HG03378 (cell line): Measurements from ENCODE around the gene HOOK1.

Experiments used
- ATAC-seq: cut with Tn5 transposase; IDR thresholded peaks from one replicate; pipeline ENCODE4 v1.9.1; 2021; ENCODE audit warnings: mild to moderate bottlenecking, moderate library complexity; ENCODE audit not compliant: unreplicated experiment

The HOOK1 gene

GRCh38 chr1:59814901-59815825, at the start of gene HOOK1:
Gene HOOK1 (plus strand): TSS chr1:59814949. CDS start chr1:59815118, 169 bp downstream.
- ATAC-seq, result peak; percentile 1

DNA sequence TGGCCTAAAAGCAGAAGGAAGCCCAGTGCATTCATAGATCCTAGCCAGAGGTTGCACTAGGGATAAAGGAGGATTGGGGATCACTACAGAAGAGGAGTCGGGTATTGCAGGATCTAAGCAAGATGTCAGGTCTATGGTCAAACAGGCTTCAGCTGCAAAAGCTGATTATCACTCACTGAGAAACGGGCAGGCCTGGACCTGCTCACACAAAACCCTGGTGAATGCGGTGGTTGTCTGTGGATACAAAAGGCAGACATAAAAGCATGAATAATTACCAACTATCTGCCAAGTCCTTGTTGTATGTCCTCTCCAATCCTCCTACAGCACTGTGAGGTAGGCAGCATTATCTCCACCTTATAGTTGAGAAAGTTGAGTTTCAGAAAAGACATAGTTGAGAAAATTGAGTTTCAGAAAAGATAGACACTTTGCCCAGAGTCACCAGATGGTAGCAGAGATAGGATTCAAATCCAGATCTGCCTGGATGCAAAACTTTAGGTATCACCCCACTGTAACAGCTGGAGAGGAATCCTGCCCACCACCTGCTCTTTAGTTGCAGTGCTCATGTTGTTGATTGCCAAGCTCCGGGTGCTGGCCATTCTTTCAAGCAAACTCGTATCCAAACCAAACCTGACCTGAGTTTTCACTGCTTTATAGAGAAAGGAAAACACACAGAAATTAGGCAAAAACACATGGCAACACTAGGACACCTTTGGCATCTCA, 49.6 kb upstream of the HOOK1 start:
- ATAC-seq, result no peak

DNA sequence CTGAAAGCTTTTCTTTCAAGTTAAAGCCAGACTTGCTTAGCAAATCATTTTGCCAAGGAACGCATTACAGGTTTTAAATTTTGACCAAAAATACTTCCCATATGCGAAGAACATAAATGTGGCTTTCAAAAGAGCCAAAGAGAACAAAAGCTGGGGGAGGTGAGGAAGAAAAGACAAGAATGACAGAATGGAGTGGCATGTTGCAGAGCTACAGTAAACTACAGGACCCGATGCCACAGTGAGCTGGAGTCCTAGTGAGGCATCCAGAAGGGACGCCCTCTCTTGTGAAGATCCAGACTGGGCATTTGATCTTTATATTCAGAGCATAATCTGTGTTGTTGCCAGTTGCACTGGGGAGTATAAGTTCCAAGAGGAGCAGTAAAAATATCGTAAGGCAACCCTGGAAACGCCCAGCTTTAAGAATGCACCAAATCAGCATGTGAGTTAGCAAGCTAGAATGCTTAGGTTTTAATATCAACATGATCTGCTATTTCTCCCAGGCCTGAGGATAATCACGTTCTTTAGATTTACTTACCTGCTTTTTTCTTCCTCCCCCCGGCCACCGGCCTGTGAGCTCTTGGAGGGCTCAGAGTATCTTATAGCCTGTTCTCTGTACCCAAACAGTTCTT, 48.4 kb upstream of the HOOK1 start:
- no peak for ATAC-seq

- ATAC-seq, result no peak
Observed at GRCh38 chr1:59767119-59767518, 47.6 kb upstream of the HOOK1 start.

DNA sequence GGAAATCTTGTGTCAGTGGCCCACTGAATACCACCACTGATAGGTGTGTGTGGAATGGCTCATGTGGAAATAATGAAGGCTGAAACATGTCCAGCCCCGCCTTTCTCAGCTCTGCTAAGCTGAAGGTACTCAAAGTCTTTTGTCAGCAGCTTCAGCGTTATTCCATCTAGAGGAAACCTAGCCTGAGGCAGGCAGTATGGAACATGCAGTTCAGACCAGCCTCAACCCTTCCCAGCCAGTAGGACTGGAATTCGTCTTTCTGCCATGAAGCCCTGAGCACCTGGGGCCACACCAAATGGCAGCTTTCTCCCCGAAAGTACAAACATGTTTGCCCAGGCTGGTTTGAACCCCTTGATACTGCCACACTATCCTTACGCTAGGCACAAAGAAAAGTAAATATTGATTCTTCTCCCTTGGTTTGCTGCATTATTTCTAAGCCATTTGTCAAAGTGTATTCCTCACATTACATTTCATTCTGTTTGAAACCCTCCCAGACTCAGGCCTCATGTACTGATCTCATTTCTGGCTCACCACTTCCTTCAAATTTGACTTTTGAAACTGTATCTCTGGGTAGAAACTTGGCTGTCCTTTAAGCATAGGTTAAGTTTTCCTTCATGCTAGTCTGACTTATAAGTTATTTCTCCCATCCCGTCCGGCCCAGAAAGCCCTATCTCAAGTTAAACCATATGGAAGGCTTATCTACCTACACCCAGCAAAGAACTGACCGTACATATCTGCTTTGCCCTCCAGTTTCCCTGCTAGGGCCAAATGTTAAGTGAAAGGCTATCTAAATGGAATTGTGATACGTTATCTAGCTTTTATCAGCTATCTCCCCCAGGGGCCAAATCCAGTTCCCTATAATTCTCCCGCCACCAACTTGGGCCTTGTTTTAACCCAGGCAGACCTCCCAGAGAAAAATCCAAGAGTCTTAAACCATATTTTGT, 45.7 kb upstream of the HOOK1 start:
- ATAC-seq, result no peak

GRCh38 chr1:59769736-59770095, 45.0 kb upstream of the HOOK1 start:
- ATAC-seq, result no peak

DNA sequence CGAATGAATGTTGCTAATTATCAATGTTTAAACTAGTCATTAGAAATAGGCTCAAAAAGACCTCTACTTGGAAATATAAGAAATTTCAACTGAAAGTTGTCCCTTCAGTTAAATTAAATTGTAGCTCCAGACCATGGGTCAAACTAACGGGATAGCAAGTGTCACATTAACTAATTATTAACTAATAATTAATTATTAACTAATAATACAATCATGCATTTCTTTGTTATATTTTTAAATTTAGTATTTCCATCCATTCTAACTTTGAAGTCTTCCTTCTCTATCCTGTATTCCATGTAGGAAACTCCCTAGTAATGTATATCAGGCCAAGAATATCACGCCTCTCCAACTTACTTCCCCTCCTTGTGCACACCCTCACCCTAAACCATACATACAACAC, 43.4 kb upstream of the HOOK1 start:
- ATAC-seq, result no peak

GRCh38 chr1:59775480-59775879, 39.3 kb upstream of the HOOK1 start:
- ATAC-seq, result no peak

- no peak for ATAC-seq
Observed at GRCh38 chr1:59776960-59777852, 37.5 kb upstream of the HOOK1 start.

DNA sequence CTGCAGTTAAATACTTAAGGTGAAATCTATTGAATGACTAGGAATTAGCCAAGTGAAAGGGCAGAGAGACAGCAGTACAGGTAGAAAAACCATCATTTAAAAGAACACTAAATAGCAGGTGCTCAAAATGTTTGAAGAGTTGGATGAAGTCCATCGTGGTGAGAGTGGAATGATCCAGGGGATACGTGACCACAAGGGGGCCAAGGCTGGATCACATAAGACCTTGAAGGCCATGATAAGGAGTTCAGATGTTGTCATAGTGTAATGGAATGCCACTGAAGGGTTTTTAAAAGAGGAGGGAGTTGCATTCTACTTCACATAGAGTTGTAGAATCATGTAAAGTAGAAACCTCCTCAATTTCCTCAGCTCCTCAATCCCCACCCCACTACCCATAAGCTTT, 34.8 kb upstream of the HOOK1 start:
- ATAC-seq, result no peak

- no peak for ATAC-seq
Observed at GRCh38 chr1:59788825-59789224, 25.9 kb upstream of the HOOK1 start.

GRCh38 chr1:59798600-59798999, 16.1 kb upstream of the HOOK1 start:
- ATAC-seq, result no peak

DNA sequence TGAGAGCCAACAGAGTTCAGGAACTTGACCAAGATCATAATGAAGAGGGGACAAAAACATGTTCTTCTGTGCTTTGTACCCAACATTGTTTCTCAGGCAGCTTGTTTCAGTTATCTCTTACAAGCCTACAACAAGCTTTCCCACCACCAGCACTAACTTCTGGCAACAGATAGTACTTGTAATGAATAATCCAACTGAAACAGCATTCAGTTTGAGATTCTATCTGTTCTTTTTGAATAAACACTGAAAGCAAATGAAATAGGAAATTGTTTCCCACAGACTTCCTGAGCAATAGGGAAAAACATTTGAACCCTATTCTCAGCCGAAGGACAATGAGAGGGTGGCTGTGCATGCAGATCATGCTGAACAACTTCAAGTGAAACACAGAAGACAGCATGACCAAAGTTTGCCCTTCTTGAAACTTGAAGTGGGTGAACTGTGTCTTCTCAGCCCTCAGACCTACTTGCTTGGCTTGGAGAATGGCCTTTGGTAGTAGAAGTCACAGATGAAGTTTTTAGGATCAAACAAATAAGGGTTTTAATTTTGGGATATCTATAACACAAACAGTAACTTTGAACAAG, 11.2 kb upstream of the HOOK1 start:
- ATAC-seq, result no peak

DNA sequence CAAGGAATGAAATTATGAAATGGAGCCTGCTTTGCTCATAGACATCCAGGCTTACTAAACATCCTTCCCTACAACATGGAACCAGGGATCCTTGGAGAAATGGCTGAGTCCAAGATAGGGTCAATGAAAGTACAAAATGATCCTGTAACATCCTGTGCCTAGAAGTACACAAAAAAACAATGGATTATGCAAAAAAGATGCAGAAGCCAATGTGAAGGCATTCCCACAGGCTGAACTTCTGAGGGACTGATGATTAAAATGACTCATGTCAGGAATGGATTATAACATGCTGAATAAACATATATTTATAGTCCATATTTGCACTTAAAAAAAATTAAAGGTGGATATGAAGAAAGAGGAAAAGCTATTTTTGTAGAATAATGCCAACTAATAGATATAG, 10.4 kb upstream of the HOOK1 start:
- ATAC-seq, result no peak

DNA sequence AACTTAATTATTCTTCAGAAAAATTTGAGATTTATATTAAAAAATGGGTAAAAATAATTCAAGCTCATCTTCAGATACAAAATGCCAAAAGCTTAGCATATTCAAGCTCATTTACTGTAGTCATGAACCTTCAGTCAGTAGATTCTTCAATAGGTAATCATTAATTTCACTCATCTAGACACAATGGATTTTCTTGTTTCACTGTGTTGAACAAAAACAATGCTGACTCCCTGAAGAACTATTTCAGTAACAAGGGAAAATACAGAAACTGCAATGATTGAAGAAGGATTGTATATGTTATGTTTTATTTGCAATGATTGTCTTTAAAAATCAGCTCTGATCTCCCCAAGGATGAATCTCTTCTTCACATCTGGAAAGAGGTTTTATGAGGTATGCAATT, 9.2 kb upstream of the HOOK1 start:
- ATAC-seq, result no peak

- ATAC-seq, result peak; percentile 99
Observed at GRCh38 chr1:59814180-59814900, 409 bp upstream of the HOOK1 start.

DNA sequence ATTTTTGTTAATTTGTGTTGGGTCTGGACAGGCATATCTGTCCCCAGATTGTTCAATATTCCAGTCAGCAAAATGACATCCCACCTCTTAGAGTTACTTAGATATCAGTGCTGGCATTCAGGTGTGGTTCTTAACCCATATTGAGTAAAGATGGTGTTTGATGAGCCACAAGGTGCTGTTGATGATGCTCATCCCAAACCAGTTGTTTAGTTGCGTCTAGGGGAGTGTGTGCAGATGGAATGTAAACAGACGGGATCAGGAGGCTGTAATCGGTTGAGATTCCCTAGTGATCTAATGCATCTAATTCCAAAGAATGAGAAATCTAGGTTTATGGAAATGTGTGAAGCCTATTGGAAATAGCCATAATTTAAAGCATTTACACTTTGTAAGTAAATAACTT, 1.1 kb downstream of the HOOK1 start:
- no peak for ATAC-seq

GRCh38 chr1:59816318-59816878, 1.6 kb downstream of the HOOK1 start:
- no peak for ATAC-seq
